ENCODE results near the gene RPS6KA1.

- TF ChIP-seq CTCF (IDR thresholded peaks at IDR 0.05; ENCODE audit: low read depth, low read length, poor library complexity, severe bottlenecking) (no peak), EZH2phosphoT487 (IDR thresholded peaks at IDR 0.05; ENCODE audit: borderline replicate concordance, low read length) (no peak)
These were observed 19.3 kb downstream of the RPS6KA1 start for GRCh38 chr1:26548841-26549240.

Measured in DOHH2 (cell line).